ENCODE results near the gene AOPEP. TPM values are rescaled to one million over a fixed set of nuclear protein-coding genes. Genes with fewer than 3 reads are reported as not detected.

The AOPEP gene
- total and polyA plus RNA-seq, 8 donors: 73.9 to 407 (median 101) TPM

- intact Hi-C loops (cut with DNase I; ENCODE audit: low total_unique reads): no loop called here
- Histone ChIP-seq H3K27me3 (no peaks in the 10 kb centered on the region), H3K9me3 (no peaks in the 10 kb centered on the region), H3K36me3 (no peaks in the 10 kb centered on the region), H3K27ac (peak overlapping the region; percentile 15 to 50 (median 25)), H3K4me1 (peaks cover 7 to 34% (median 24%) of the 10 kb centered on the region in 4 donors), H3K4me3 (no peak overlapping the region)
- 36 to 68% (median 57%) methylated on average over 2 of the region's 2 CpGs for WGBS, 5 donors
- TF ChIP-seq POLR2AphosphoS5 (IDR thresholded peaks at IDR 0.05) (no peak), EP300 (IDR thresholded peaks at IDR 0.05) (no peak), POLR2A (IDR thresholded peaks at IDR 0.05) (no peak)
- TF ChIP-seq, protein P1, sequence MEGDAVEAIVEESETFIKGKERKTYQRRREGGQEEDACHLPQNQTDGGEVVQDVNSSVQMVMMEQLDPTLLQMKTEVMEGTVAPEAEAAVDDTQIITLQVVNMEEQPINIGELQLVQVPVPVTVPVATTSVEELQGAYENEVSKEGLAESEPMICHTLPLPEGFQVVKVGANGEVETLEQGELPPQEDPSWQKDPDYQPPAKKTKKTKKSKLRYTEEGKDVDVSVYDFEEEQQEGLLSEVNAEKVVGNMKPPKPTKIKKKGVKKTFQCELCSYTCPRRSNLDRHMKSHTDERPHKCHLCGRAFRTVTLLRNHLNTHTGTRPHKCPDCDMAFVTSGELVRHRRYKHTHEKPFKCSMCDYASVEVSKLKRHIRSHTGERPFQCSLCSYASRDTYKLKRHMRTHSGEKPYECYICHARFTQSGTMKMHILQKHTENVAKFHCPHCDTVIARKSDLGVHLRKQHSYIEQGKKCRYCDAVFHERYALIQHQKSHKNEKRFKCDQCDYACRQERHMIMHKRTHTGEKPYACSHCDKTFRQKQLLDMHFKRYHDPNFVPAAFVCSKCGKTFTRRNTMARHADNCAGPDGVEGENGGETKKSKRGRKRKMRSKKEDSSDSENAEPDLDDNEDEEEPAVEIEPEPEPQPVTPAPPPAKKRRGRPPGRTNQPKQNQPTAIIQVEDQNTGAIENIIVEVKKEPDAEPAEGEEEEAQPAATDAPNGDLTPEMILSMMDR (IDR thresholded peaks at IDR 0.05): no peak
- no peak for DNase-seq
These were observed 161.2 kb downstream of the AOPEP start for GRCh38 chr9:94887721-94888120.

DNA sequence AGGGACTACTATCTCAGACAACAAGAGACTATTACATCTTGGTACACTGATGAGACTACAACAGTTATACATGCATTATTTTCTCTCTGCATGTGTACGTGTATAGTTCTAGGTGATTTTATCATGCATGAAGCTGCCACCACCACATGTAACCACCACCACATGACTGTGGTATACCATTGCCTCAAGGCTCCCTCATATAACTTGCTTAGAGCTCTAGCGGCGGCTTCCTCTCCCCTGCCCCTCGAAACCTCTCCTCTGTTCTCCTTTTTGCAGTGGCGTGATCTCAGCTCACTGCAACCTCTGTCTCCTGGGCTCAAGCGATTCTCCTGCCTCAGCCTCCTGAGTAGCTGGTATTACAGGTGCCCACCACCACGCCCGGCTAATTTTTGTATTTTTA lies 162.3 kb downstream of the AOPEP start:
- H3K36me3 ChIP-seq: no peaks in the 10 kb centered on the region
- intact Hi-C loops (cut with DNase I; ENCODE audit: low total_unique reads): no loop called here
- no peaks in the 10 kb centered on the region for H3K27me3 ChIP-seq
- DNase-seq: no peak
- WGBS, 5 donors: 93 to 98% (median 95%) methylated on average over 8 of the region's 8 CpGs
- H3K27ac ChIP-seq: no peak overlapping the region
- no peak overlapping the region for H3K4me3 ChIP-seq
- no peaks in the 10 kb centered on the region for H3K9me3 ChIP-seq
- TF ChIP-seq, protein P1 (IDR thresholded peaks at IDR 0.05): no peak
- TF ChIP-seq POLR2A (IDR thresholded peaks at IDR 0.05): no peak
- TF ChIP-seq EP300 (IDR thresholded peaks at IDR 0.05): no peak
- no peak for TF ChIP-seq POLR2AphosphoS5 (IDR thresholded peaks at IDR 0.05)
- peaks cover 7 to 28% (median 18%) of the 10 kb centered on the region in 4 donors for H3K4me1 ChIP-seq

- intact Hi-C loops (cut with DNase I; ENCODE audit: low total_unique reads): no loop called here
- TF ChIP-seq EP300 (IDR thresholded peaks at IDR 0.05) (no peak), POLR2A (IDR thresholded peaks at IDR 0.05) (no peak), POLR2AphosphoS5 (IDR thresholded peaks at IDR 0.05) (no peak)
- TF ChIP-seq, protein P1 (IDR thresholded peaks at IDR 0.05): no peak
- WGBS, 5 donors: 94 to 98% (median 96%) methylated on average over 3 of the region's 3 CpGs
These were observed 163.1 kb downstream of the AOPEP start for GRCh38 chr9:94889628-94890027.

GRCh38 chr9:94891183-94891582 lies 164.7 kb downstream of the AOPEP start:
- H3K4me3 ChIP-seq: no peak overlapping the region
- no peaks in the 10 kb centered on the region for H3K9me3 ChIP-seq
- H3K27me3 ChIP-seq: no peaks in the 10 kb centered on the region
- DNase-seq: no peak
- no peak overlapping the region for H3K27ac ChIP-seq
- TF ChIP-seq POLR2AphosphoS5 (IDR thresholded peaks at IDR 0.05): no peak
- no peak for TF ChIP-seq POLR2A (IDR thresholded peaks at IDR 0.05)
- TF ChIP-seq, protein P1 (IDR thresholded peaks at IDR 0.05): no peak
- TF ChIP-seq EP300 (IDR thresholded peaks at IDR 0.05): no peak
- H3K4me1 ChIP-seq: peaks cover 3 to 25% (median 13%) of the 10 kb centered on the region in 4 donors
- no peaks in the 10 kb centered on the region for H3K36me3 ChIP-seq
- 97 to 100% (median 99%) methylated on average over 1 of the region's 1 CpG for WGBS, 5 donors
- intact Hi-C loops (cut with DNase I; ENCODE audit: low total_unique reads): no loop called here

More at GRCh38 chr9:94889628-94890027, 163.1 kb downstream of the AOPEP start:
- Histone ChIP-seq H3K4me3 (no peak overlapping the region), H3K4me1 (peaks cover 12 to 32% (median 20%) of the 10 kb centered on the region in 4 donors), H3K36me3 (no peaks in the 10 kb centered on the region), H3K27me3 (no peaks in the 10 kb centered on the region), H3K9me3 (no peaks in the 10 kb centered on the region), H3K27ac (no peak overlapping the region)
- DNase-seq: no peak
